NCI-H2227 treated with DMSO at 0.1 percent for 48 hours (cell line): ENCODE data around the gene MPHOSPH6.
"Not testable (repeated sequence)": the region's sequence is repeated elsewhere in the genome, so short reads cannot be mapped to it uniquely, and the experiment has no call there.

Experiments used
- DNase-seq: peaks from one replicate; lab custom pipeline; 2025; lab: John Stamatoyannopoulos, UW

Gene MPHOSPH6

GRCh38 chr16:82118749-82119148, 51.3 kb downstream of the MPHOSPH6 start:
- DNase-seq = no peak

GRCh38 chr16:82116535-82116934, 53.5 kb downstream of the MPHOSPH6 start:
- DNase-seq = no peak

GRCh38 chr16:82113741-82114140, 56.3 kb downstream of the MPHOSPH6 start:
- no peak for DNase-seq

GRCh38 chr16:82111944-82112343, 58.1 kb downstream of the MPHOSPH6 start:
- DNase-seq = no peak

DNA sequence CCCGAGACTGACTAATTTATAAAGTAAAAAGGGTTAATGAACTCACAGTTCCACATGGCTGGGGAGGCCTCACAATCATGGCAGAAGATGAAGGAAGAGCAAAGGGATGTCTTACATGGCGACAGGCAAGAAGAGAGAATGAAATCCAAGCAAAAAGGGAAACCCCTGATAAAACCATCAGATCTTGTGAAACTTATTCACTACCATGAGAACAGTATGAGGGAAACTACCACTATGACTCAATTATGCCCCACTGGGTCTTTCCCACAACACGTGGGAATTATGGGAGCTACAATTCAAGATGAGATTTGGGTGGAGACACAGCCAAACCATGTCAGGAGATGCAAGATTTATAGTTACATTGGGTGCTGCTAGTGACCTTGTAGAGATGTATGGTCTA, 60.8 kb downstream of the MPHOSPH6 start:
- not testable (repeated sequence) for DNase-seq

DNA sequence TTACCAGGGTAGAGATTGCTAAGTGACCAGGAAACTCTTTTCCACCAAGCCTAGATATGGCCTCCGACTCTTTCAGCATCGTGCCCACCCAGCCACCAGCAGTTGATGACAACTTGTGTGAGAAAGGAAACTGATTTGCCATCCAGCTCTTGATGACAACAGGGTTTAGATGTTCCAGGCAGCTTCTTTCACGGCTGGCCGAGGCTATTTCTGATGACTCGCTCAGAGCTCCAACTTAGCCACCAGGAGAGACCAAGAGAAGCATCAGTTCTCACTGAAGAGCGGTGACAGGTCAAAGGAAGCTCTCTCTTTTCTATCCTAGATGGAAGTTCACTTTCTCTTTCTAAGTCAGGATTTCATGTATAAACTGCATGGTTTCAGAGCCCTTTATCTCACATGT, 61.2 kb downstream of the MPHOSPH6 start:
- no peak for DNase-seq

DNA sequence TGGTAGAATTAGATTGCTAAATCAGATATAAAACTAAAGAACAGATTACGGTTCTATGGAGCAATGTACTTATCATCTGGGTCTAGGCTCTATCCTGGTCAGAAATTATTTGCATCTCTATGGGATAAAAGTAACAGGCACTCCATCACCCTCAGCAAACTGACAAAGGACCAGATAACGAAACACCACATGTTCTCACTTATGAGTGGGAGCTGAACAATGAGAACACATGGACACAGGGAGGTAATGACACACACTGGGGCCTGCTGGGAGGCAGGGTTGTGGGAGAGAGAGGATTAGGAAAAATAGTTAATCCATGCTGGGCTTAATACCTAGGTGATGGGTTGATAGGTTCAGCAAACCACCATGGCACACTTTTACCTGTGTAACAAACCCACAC, 61.9 kb downstream of the MPHOSPH6 start:
- DNase-seq = no peak

GRCh38 chr16:82105107-82105506, 64.9 kb downstream of the MPHOSPH6 start:
- no peak for DNase-seq
